Posterior cingulate gyrus (tissue), 11 donors: Measurements from ENCODE around the gene SMPD2.

Experiments used
- DNase-seq, 10 donors: peaks; one replicate each; pipeline versions ENCODE4 v3.0.0 to v3.0.0-alpha.2; 2020 to 2021; ENCODE audit warnings: mixed read lengths in 3 of 10
- intact Hi-C: fragments of 100-400 bp; cut with DNase I; formaldehyde crosslinking; loops from one replicate; pipeline ENCODE4 v1.15.1; 2023

The SMPD2 gene

DNA sequence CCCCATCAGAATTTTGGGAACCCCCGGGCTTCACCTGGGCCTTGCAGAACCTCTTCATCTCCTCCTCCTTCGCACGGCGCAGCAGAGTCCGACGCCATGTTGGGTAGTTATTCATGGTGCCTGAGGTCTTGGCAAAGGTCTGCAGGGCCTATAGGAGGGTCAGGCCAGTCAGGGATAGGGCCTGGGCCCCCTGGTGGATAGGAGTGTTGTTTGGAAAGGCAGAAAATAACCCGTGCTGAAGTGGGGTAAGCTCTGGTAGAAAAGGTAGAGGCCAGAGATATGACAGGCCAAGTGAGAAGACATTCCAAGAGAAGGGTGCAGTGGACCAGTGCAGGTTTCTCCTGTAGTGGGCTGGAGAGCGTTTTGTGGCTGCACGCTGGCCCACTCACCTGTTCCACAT is 4.9 kb downstream of the SMPD2 start:
- intact Hi-C loops, result loop anchor here (10.0 kb wide), 2 partner anchors 61 to 249 kb away; partner anchors contain the start of genes AK9, CD164 and FIG4
- DNase-seq, result no peak

DNA sequence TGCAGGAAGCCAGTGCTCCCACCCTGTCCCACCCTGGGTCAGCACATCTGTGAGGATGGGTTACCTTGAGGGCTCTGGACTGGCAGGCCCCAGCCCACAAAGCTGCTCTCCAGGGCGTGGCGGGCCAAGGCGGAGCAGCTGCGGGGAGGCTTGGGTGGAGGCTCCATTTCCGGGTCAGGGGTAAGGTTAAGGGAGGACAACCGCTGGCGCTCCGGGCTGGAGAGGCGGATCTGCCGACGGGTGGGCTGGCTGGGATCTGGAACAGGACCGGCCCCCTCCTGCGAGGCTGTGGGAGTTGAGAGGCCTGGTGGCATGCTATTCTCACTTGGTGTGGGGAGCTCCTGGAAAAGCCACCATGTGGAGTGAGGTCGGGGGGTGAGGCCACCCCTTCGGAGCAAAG is 5.5 kb downstream of the SMPD2 start:
- DNase-seq, result peak in 2 of 10 donors; percentile 73
- intact Hi-C loops, result loop anchor here (10.0 kb wide), 2 partner anchors 61 to 249 kb away; partner anchors contain the start of genes AK9, CD164 and FIG4

DNA sequence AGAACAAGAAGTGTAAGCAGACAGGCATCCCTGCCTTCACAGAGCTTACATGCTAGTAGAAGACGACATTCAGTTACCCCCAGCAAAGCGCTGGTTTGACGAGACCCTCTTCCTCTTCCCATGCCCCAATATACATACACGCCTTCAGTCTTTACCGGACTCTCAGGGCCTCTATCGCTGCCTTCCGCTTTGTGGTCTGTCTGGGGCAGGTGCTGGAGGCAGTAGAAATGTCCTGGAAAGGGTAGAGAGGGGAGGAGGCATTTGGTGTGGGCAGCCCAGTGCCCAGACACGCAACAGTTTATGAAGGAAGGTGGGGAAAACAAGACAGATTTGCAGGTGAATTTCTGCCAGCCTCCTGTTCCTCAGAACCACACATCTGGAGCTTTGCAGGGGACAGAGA is 6.0 kb downstream of the SMPD2 start:
- intact Hi-C loops, result loop anchor here (10.0 kb wide), 2 partner anchors 62 to 248 kb away; partner anchors contain the start of genes AK9, CD164 and FIG4
- DNase-seq, result peak in 2 of 10 donors; percentile 35 to 59

DNA sequence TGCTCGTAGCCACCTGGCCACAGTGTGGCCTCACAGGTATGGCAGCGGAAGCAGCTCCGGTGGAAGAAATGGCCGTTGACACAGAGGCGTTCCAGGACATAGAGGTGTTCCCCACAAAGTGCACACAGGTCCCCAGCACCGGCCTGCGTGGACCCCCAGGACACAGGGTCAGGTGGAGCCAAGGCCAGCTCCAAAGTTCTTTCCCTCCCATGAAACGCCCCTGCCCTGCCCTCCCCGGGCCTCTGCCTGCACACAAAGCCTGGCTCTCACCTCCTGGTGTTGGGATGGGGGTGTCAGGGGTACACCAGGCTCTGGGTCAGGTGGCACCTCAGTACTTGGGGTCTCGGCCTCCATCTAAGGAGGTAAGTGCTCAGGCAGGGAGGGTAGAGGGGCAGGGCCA is 6.6 kb downstream of the SMPD2 start:
- peak in 2 of 10 donors; percentile 52 to 77 for DNase-seq
- intact Hi-C loops, result loop anchor here (10.0 kb wide), 2 partner anchors 62 to 248 kb away; partner anchors contain the start of genes AK9, CD164 and FIG4

DNA sequence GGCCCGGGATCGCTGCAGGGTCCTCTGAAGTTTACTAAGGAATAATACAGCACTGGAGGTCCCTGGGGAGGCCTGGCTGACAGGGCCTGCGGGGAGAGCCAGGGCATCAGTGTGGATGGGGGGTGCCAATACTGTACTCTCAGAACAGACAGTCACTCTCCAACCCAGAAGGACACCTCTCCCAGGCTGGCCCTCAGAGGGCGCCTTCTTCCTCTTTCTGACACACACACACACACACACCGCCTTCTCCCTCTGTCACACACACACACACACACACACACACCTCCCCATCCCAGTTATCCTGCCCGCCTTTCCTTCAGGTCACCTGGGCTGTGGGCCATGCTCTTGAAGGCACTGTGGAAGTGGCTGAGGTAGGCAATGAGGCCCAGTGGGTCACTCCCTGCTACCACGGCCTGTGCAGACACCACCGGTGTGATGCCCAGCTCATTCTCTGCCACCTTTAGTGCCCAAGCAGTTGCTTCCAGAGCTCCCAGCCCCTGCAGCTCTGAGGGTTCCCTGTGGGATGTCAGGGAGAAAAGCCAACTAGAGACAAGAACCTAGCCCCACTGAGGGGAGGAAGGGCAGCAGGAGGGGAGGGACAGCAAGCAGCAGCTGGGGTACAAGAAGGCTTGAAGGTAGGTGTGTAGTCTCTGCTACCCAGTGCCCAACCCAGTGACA is 7.5 kb downstream of the SMPD2 start:
- intact Hi-C loops, result loop anchor here (10.0 kb wide), 2 partner anchors 63 to 247 kb away; partner anchors contain the start of genes AK9, CD164 and FIG4
- DNase-seq, result peak in 2 of 10 donors; percentile 57 to 68

DNA sequence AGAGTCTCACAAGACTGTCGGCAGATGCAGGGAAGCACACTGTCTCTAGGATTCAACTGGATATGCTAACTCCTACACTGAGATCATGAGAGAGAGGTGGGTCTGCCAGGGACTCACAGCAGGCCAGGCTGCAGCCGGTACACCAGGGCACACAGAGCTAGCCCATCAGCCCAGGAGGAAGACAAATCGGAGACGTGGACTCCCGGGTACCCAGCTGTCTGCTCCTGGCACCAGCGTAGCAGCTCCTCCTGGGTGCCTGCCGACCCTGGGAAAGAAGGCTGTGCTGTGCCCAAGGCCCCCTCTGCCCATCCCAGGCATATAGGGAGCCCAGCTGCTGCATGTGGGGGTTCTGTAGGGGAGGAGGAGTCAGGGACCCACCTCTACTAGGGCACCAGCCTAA is 8.1 kb downstream of the SMPD2 start:
- intact Hi-C loops, result loop anchor here (10.0 kb wide), 2 partner anchors 64 to 246 kb away; partner anchors contain the start of genes AK9, CD164 and FIG4
- peak in 1 of 10 donors; percentile 39 for DNase-seq

DNA sequence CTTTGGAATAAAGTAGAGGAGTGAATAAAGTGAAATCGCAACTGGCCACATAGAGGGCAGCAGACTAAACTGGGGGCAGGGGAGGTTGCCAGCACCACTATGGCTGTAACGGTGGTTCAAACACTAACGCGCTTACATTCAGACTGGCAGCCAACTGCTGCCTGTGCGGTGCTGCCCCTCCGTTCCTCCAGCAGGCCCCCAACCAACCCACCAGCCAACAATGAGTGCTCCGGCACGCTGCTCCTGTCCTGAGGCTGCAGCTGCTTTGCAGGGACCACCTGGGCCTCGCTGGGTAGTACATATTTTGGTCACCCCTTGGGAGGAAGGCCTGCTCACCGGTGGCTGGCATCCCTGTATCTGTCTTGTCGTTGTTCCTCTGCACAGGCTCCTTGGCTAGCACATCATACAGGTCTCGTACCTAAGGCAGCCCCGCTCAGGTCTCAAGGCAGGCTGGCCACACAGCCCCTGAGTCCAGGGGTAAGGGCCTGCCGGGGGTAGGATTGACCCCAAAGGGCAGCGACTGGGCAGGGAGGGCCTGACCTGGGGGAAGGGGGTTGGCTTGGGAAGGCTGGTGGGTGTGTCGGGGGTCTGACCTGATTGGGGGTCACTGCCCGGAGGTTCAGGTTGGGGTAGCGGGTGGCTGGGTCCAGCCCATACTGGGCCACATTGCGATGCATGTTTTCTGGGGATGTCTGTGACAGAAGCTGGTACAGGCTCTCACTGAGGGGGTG is 8.7 kb downstream of the SMPD2 start:
- intact Hi-C loops, result loop anchor here (10.0 kb wide), 2 partner anchors 64 to 246 kb away; partner anchors contain the start of genes AK9, CD164 and FIG4
- DNase-seq, result peak in 1 of 10 donors; percentile 31

DNA sequence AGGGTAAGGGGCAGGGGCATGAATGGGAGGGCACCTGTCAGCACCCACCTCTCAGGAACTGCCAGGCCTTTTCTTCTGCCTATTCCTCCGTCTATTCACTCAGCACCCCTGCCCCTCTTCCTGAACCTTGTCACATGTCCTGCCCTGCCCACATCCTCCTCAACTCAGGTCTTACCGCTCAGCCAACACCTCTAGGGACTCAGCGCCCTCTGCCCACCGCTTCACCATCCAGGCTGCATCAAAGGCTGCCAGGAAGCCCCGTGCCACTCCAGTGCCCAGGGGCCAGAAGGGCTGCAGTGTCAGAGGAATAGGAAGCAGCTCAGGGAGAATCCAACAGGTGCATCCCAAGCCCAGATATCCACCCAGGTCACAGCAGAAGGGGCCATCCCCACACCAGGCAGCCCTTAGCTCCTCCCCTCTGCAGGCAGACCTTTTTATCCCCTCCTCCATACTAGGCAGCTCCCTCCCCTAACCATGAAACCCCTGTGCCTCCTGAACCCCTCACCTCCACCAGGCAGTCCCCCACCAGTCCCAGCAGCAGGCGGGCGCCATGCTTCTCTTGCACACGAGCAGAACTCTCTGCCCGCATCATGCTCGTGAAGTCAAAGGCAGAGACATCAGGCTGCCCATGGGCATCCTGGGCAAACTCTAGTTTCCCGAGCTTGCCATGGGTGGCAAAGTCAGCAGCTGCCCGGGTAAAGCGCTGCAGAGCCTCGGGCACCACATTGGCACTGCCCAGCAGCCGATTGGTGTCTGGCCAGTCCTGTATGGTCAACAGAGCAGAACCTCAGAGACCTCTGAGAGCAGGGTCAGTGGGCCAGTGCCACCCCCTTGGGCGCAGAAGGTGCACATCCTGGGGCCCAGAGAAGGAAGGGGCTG is 9.5 kb downstream of the SMPD2 start:
- peak in 1 of 10 donors; percentile 47 for DNase-seq
- intact Hi-C loops, result loop anchor here (10.0 kb wide), 2 partner anchors 65 to 245 kb away; partner anchors contain the start of genes AK9, CD164 and FIG4

DNA sequence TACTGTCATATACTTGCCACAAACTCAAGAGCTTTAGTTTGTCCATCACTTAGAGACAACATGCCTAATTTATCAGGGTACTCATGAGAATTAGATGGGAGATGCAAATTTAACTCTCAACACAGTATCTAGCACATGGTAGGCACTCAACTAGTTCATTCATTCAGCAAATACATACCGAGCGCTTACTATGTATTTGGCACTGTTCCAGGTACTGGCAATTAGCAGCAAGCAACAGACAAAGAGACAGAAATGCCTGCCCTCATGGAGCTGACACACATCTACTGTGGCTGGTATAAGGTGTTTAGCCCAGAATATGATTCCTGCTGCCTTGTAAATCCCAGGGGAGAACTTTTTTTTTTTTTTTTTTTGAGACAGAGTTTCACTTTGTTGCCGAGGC is 10.3 kb downstream of the SMPD2 start:
- DNase-seq, result no peak
- intact Hi-C loops, result no loop called here

DNA sequence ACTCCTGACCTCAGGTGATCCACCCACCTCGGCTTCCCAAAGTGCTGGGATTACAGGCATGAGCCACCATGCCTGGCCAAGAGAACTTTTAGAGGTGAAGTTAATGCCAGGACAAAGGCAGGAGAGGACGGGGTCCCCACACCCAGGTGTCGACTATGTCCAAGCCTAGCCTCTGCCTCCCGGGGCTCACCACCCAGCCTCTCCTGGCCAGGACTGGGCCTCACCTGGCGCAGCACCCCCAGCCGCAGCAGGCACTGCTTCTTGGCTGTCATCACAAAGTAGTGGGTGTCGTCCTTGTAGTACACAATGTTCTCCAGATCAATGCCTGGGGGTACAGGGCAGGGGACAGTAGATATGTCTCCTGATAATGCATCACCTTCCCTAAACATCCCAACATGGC is 10.9 kb downstream of the SMPD2 start:
- DNase-seq, result peak in 1 of 10 donors; percentile 33
- intact Hi-C loops, result no loop called here

DNA sequence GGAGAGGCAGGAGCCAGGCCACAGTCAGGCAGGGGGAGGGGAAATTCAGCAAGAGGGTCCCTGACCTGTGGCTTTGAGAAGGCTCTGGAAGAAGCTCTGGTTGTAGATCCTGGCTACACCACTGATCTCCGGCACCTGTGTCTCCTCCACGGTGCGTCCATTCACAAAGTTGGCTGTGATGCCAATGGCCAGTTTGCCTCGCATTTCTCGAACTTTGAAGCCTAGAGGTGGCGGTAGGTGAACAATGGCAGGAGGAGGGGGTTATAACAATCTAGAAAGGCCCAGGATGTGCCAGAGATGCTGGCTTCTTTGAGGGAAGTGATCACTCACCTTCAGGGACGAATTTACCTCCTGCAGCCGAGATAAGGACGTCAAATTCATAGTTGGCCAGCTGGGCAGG is 11.7 kb downstream of the SMPD2 start:
- intact Hi-C loops, result no loop called here
- peak in 1 of 10 donors; percentile 43 for DNase-seq

DNA sequence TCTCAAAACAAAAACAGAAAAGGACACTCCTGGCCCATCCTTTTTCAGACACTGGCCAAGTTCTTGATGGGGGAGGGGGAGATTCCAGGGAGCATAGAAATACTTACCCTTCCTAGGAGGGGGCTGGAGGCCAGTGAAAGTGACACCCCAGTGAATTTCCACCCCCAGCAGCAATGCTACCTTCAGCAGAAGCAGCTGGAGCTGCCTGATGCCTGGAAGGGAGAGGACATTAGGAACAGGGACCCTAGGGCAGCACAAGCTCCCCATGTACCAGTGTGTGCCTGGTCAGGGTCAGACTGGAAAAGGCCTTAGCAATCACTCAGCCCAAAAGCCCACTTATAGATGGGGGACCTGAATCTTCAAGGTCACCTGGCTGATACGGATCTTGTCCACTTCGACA is 12.6 kb downstream of the SMPD2 start:
- intact Hi-C loops, result no loop called here
- no peak for DNase-seq

DNA sequence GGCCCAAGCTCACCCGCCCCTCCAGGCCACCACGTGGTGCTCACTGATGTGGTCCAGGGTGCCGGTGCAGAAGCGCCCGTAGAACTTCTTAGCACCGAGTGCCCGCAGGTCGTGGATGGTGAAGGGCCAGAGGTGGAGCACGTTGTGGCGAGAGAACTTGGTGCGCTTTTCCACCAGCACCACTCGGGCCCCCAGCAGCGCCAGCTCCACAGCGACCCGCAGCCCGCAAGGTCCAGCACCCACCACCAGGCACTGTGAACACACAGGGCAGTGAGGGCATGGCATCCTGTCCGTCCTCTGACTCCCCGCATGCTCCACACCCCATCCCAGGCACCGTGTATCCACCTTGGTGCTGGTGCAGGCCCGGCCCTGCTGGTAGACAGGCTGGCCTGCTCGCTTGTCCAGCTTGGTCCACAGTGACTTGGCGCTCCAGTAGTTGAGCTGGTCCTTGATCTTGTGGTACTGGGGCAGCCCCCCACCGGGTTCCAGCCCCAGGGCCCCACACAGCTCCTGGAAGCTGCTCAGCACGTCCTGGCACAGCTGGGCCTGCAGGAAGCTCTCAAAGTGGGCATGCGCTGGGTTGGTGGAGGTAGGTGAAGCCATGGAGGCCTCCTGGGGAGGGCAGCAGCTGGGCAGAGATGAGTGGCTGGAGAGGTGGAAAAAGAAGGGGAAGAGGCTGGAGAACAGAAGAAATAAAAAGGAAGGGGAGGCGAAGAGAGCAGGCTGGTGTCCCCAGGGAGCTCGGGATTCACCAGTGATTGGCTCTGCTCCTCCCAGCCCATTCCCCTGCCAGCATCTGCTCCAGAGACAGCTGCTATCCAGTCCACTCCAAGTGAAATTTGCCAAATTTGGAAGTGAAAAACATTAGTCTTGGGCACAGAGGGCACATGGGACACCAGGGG is 13.3 kb downstream of the SMPD2 start:
- intact Hi-C loops, result no loop called here
- DNase-seq, result peak in 2 of 10 donors; percentile 70 to 82

DNA sequence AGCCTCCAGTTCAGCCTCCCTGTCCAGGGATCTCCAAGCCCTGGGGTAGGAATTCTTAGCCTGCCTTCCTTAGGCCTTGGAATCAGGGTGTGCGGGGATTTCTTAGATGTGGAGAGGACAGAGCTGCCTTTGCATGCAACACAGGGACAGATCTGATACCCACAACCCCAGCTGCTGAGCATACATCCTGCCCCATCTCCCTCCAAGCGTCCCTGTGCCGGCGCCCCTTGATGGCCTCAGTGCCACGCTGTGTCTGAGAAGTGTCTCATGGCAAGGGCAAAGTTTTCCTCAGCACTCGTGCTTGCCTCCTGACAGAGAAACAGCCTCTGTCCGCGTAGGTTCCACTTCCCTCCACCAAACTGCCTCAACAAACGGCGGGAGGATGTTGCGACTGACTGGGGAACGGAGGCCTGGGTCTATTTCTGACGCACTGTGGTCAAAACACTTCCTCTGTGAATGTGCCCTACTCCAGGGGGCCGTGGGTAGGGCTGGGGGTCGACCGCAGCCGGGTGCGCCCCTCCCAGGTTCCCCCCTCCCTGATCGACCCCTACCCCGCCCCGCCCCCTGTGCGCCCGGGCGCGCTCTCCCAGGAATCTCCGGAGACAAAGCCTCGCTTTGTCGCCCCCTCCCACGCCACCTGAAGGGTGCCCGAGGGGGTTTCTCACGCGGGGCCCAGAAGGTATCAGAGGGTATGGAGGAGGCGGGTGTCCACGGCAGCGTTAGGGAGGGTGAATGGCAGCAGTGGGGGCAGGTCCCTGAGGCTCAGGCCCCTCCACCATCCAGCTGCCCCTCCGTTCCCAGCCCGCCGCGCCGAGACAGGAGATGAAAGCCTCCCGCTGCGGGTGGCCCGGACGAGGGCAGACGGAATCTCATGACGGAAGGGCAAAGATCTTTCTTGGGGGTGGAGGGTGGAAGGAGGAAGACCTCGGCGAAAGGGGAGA is 14.2 kb downstream of the SMPD2 start:
- DNase-seq, result peak in 8 of 10 donors; percentile 33 to 90 (median 52)
- intact Hi-C loops, result no loop called here

DNA sequence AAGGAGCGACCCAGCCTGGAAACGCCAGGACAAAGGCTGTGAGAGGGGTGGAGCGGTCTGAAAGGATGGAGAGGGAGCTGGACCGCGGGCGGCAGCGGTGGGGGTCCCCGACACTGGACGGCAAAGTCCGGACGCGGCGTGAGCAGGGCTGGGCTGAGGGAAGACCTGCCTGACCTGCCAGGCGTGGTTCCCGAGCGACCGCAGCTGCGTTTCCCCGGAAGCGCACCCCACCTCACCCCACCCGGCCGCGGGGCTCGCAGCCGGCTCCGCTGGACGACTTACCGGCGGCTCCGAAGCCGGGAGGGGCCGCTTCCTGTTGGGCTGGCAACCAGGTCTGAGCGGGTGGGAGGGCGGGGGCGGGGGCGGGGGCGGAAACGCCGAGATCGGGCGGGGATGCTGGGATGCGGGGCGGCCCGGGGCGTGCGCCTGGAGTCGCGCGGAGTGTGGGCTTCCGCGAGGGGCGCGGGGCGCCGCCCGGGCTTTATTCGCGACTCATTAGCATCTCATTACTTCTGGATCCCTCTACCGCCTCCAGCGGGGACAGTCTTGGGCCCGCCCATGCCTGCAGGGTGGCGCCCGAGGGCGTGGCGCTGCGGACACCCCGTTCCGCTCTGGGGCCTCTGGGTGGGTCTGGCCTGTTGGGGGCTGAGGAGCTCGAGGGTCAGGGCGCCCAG is 15.1 kb downstream of the SMPD2 start, which contains the start of gene MICAL1:
MICAL1 (minus strand) TSS at position 336 of the 674 bp plus-strand sequence. CDS start 1,576 bp downstream, outside the sequence.
- intact Hi-C loops, result no loop called here
- DNase-seq, result peak in 8 of 10 donors; percentile 46 to 92 (median 60)

DNA sequence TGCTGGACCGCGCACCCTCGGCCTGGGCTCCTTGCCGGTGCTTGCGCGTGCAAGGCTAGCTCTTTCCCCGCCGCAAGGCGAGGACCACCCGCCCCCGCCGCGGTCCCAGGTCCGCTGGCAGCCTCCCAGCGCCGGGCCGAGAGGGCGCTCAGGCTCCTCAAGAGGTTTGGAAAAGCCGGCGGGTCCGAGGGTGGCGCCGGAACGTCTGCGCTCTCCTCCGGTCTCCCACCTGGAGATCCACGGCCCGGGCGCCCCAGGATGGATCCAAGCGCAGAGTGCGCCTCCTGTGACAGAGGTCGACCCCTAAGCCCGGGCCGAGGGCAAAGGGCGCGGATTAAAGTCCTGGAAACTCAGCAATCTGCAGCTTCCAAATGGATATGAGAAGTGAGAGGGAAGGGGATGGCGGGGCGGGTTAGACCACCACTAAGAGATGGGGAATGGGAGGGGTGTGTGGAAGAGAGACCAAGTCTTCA is 15.6 kb downstream of the SMPD2 start:
- peak in 1 of 10 donors; percentile 86 for DNase-seq
- intact Hi-C loops, result no loop called here
